Endodermal cell (in vitro differentiated cells): ENCODE data around the gene GALNT18. TPM values are rescaled to one million over a fixed set of nuclear protein-coding genes. Genes with fewer than 3 reads are reported as not detected.
A peak's percentile ranks its signal among the peaks of the same experiment; 100 is the strongest.

Experiments
- DNase-seq: peaks from one replicate; pipeline ENCODE4 v3.0.0-alpha.2; 2017
- H3K27ac ChIP-seq: 2 replicates; pipeline ENCODE4 v1.5.1; 2013; ENCODE audit warnings: mild to moderate bottlenecking, low read depth, low read length, moderate library complexity
- H3K27me3 ChIP-seq: 2 replicates; pipeline ENCODE4 v1.6.1; 2013; ENCODE audit warnings: mild to moderate bottlenecking, low read length, moderate library complexity; ENCODE audit not compliant: insufficient read depth, control insufficient read depth, poor library complexity, severe bottlenecking
- H3K36me3 ChIP-seq: 2 replicates; pipeline ENCODE4 v1.7.0; 2013; ENCODE audit warnings: mild to moderate bottlenecking, low read length, moderate library complexity; ENCODE audit not compliant: control insufficient read depth, insufficient read depth
- H3K4me1 ChIP-seq: one replicate; pipeline ENCODE4 v1.7.0; 2013; ENCODE audit warnings: low read length; ENCODE audit not compliant: control insufficient read depth, insufficient read depth
- H3K4me3 ChIP-seq: 2 replicates; pipeline ENCODE4 v1.5.1; 2013; ENCODE audit warnings: mild to moderate bottlenecking, low read length, moderate library complexity
- H3K9ac ChIP-seq: 2 replicates; pipeline ENCODE4 v1.6.1; 2013; ENCODE audit warnings: mild to moderate bottlenecking, low read length, moderate library complexity; ENCODE audit not compliant: poor library complexity, severe bottlenecking; ENCODE audit errors: extremely low read depth
- H3K9me3 ChIP-seq: 2 replicates; pipeline ENCODE4 v1.6.1; 2013; ENCODE audit warnings: mild to moderate bottlenecking, low read length, moderate library complexity; ENCODE audit not compliant: control insufficient read depth
- H3K27ac Mint-ChIP-seq: 2 replicates; pipeline ENCODE4 v1.8.0; 2020; ENCODE audit warnings: mixed read lengths
- H3K27me3 Mint-ChIP-seq: 2 replicates; pipeline ENCODE4 v1.8.0; 2021; ENCODE audit warnings: mild to moderate bottlenecking, mixed read lengths; ENCODE audit not compliant: insufficient read depth
- H3K36me3 Mint-ChIP-seq: 2 replicates; pipeline ENCODE4 v1.8.0; 2020; ENCODE audit warnings: low read depth, mixed read lengths
- H3K4me1 Mint-ChIP-seq: 2 replicates; pipeline ENCODE4 v1.8.0; 2020; ENCODE audit warnings: mixed read lengths
- H3K4me3 Mint-ChIP-seq: 2 replicates; pipeline ENCODE4 v1.8.0; 2020; ENCODE audit warnings: mild to moderate bottlenecking, moderate library complexity, mixed read lengths
- H3K9me3 Mint-ChIP-seq: 2 replicates; pipeline ENCODE4 v1.8.0; 2020; ENCODE audit warnings: mild to moderate bottlenecking, mixed read lengths
- WGBS, 2 experiments: methylation state at CpG; one replicate each; pipeline versions ENCODE4 v1.1.5 to v1.1.7; 2013; ENCODE audit warnings: missing lambda C conversion rate in 2 of 2, mixed read lengths in 1 of 2; ENCODE audit not compliant: insufficient coverage in 1 of 2, insufficient read length in 1 of 2; 5-methylcytosine and 5-hydroxymethylcytosine counted together
- total RNA-seq, 2 donors: library from RNA; stranded (reverse); fragmentation: NEBNext Ultra II Directional in 1 of 2; extraction: Animal tissue kit (Norgen Biotek cat#: 25700) in 1 of 2; gene quantifications; 2 replicates in 1 of 2; 3 replicates in 1 of 2; pipeline ENCODE4 v1.2.1, GENCODE V29; 2021
- TF ChIP-seq, protein P1 (sequence below): fragments of 200-600 bp; sonication (generic); conservative IDR thresholded peaks from 2 replicates; pipeline ENCODE4 v1.5.0; 2021; ENCODE audit warnings: antibody characterized with exemption, mild to moderate bottlenecking

The GALNT18 gene
- total RNA-seq, 2 donors from 2014 or later, result 5.1 to 9.9 TPM

DNA sequence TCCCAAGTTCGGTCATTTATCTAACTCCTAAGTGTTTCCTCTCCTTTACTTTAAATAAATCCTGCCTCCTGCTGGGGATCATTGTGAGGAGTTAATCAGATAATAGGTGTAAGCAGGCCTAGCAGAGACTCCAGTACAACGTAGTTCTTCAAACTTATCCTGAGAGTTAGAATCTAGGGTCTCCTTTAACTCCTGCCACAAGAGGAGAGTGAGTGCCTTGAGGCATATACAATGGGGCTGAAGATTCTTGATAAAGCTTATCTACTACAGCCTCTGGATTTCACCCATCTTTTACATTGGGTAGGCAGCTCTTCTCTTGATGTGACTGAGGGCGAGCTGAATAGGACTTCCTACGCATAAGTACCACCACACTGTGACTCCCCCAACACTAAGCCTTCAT lies 3.1 kb upstream of the GALNT18 start:
- peaks cover 24% of the 10 kb centered on the region for H3K4me1 ChIP-seq
- no peak overlapping the region for H3K9ac ChIP-seq
- H3K27me3 Mint-ChIP-seq, result peaks cover 52% of the 10 kb centered on the region
- no peaks in the 10 kb centered on the region for H3K36me3 ChIP-seq
- DNase-seq, result no peak
- no peak overlapping the region for H3K27ac ChIP-seq
- no peak overlapping the region for H3K4me3 ChIP-seq
- TF ChIP-seq, protein P1, sequence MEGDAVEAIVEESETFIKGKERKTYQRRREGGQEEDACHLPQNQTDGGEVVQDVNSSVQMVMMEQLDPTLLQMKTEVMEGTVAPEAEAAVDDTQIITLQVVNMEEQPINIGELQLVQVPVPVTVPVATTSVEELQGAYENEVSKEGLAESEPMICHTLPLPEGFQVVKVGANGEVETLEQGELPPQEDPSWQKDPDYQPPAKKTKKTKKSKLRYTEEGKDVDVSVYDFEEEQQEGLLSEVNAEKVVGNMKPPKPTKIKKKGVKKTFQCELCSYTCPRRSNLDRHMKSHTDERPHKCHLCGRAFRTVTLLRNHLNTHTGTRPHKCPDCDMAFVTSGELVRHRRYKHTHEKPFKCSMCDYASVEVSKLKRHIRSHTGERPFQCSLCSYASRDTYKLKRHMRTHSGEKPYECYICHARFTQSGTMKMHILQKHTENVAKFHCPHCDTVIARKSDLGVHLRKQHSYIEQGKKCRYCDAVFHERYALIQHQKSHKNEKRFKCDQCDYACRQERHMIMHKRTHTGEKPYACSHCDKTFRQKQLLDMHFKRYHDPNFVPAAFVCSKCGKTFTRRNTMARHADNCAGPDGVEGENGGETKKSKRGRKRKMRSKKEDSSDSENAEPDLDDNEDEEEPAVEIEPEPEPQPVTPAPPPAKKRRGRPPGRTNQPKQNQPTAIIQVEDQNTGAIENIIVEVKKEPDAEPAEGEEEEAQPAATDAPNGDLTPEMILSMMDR, result peak; percentile 44
- H3K27me3 ChIP-seq, result peaks cover 17% of the 10 kb centered on the region
- H3K27ac Mint-ChIP-seq, result no peak overlapping the region
- WGBS, 2 experiments, result 49 to 92% methylated on average over 2 to 4 of the region's 4 CpGs
- H3K36me3 Mint-ChIP-seq, result no peaks in the 10 kb centered on the region
- H3K4me1 Mint-ChIP-seq, result peaks cover 34% of the 10 kb centered on the region
- H3K9me3 Mint-ChIP-seq, result no peaks in the 10 kb centered on the region
- no peaks in the 10 kb centered on the region for H3K9me3 ChIP-seq
- no peak overlapping the region for H3K4me3 Mint-ChIP-seq

DNA sequence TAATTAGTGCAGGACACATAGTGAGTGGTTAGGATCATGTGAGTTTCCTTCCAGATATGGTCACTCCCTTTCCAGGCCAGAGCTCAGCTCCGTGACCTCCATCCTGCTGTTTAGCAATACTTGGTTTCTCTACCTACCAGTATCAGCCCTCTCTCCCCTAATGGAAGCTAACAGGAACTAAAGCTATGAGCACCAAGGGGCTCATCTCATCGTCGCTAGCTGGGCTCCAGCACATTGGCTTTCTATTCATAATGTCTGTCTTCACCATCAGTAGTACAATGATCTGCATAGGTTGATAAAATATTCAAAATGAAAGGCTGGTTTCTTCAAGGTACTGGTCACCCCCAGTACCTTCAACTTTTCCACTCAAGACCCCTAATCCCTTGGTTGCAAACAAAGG lies 2.4 kb upstream of the GALNT18 start:
- peaks cover 24% of the 10 kb centered on the region for H3K4me1 ChIP-seq
- 80 to 81% methylated on average over 1 to 3 of the region's 3 CpGs for WGBS, 2 experiments
- Mint-ChIP-seq H3K27me3 (peaks cover 53% of the 10 kb centered on the region), H3K4me1 (peaks cover 34% of the 10 kb centered on the region), H3K4me3 (no peak overlapping the region), H3K9me3 (no peaks in the 10 kb centered on the region), H3K36me3 (no peaks in the 10 kb centered on the region), H3K27ac (no peak overlapping the region)
- H3K9me3 ChIP-seq, result no peaks in the 10 kb centered on the region
- H3K27me3 ChIP-seq, result peaks cover 24% of the 10 kb centered on the region
- H3K4me3 ChIP-seq, result peak overlapping the region; percentile 27
- H3K9ac ChIP-seq, result no peak overlapping the region
- no peaks in the 10 kb centered on the region for H3K36me3 ChIP-seq
- no peak overlapping the region for H3K27ac ChIP-seq
- no peak for DNase-seq
- TF ChIP-seq, protein P1, result no peak

DNA sequence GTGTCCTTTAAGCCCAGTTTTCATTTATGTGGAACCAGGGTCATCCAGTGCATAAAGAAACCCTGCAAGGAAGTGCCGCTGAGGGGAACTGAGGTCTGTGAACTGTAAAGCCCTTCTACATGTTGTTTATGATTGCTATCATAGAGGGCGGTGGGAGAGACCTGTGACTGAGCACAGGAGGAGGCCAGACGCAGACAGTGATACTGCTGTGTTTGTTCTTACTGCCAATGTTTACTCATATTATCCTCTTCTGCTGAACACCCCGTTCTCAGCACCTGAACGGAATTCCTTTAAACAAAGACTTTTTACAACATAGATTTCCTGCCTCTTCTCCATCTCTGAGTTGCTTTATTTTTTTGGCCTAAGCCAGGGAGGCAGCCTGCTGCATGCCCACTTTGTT lies 967 bp upstream of the GALNT18 start:
- peaks cover 31% of the 10 kb centered on the region for H3K4me1 Mint-ChIP-seq
- H3K4me3 Mint-ChIP-seq, result peak overlapping the region; percentile 70

More for the DNA sequence above, 967 bp upstream of the GALNT18 start:
- no peaks in the 10 kb centered on the region for H3K36me3 ChIP-seq
- no peaks in the 10 kb centered on the region for H3K9me3 ChIP-seq
- TF ChIP-seq, protein P1, result no peak
- DNase-seq, result no peak
- H3K9ac ChIP-seq, result no peak overlapping the region
- no peak overlapping the region for H3K27ac ChIP-seq
- H3K27ac Mint-ChIP-seq, result no peak overlapping the region
- H3K9me3 Mint-ChIP-seq, result no peaks in the 10 kb centered on the region
- peaks cover 24% of the 10 kb centered on the region for H3K4me1 ChIP-seq
- H3K4me3 ChIP-seq, result no peak overlapping the region
- 59 to 78% methylated on average over 4 to 5 of the region's 5 CpGs for WGBS, 2 experiments
- peaks cover 58% of the 10 kb centered on the region for H3K27me3 Mint-ChIP-seq
- H3K36me3 Mint-ChIP-seq, result no peaks in the 10 kb centered on the region
- H3K27me3 ChIP-seq, result peaks cover 39% of the 10 kb centered on the region
